Keratinocyte (primary cell): Measurements from ENCODE around the gene ZNF280C. TPM values are rescaled to one million over a fixed set of nuclear protein-coding genes. Genes with fewer than 3 reads are reported as not detected.
A peak's percentile ranks its signal among the peaks of the same experiment; 100 is the strongest.

Experiments used
- DNase-seq: peaks from one replicate; pipeline ENCODE4 v3.0.0-alpha.2; 2011; ENCODE audit warnings: low read depth, missing footprints, low spot score
- FAIRE-seq: peaks from 2 replicates; lab custom pipeline; 2011; peaks lifted over from hg19 to GRCh38; lab: Jason Lieb, UNC
- H2AFZ ChIP-seq: 2 replicates; pipeline ENCODE4 v1.6.0; 2012; ENCODE audit warnings: low read length, control low read depth, inconsistent platforms; ENCODE audit not compliant: control insufficient read depth
- H3K27ac ChIP-seq: 2 replicates; pipeline ENCODE4 v1.5.1; 2011; ENCODE audit warnings: low read length; ENCODE audit not compliant: control insufficient read depth, insufficient read depth
- H3K27me3 ChIP-seq: 3 replicates; pipeline ENCODE4 v1.6.0; 2011; ENCODE audit warnings: low read length; ENCODE audit not compliant: control insufficient read depth, insufficient read depth; ENCODE audit errors: extremely low read depth
- H3K36me3 ChIP-seq, 2 experiments: 2 replicates in 1 of 2; 3 replicates in 1 of 2; pipeline ENCODE4 v1.5.1; 2011; ENCODE audit warnings: low read length in 2 of 2, mild to moderate bottlenecking in 1 of 2; ENCODE audit not compliant: control insufficient read depth in 2 of 2, insufficient read depth in 2 of 2; ENCODE audit errors: extremely low read depth in 1 of 2
- H3K4me1 ChIP-seq: 3 replicates; pipeline ENCODE4 v1.5.1; 2011; ENCODE audit warnings: low read length; ENCODE audit not compliant: control insufficient read depth, insufficient read depth; ENCODE audit errors: extremely low read depth
- H3K4me2 ChIP-seq: 3 replicates; pipeline ENCODE4 v1.6.0; 2011; ENCODE audit warnings: low read depth, low read length; ENCODE audit not compliant: control insufficient read depth, insufficient read depth; ENCODE audit errors: extremely low read depth
- H3K4me3 ChIP-seq, 3 experiments: fragments of 200-600 bp in 1 of 3; sonication (generic) in 1 of 3; 2 replicates in 2 of 3; 3 replicates in 1 of 3; pipeline ENCODE4 v1.5.1; 2011 to 2016; ENCODE audit warnings: low read length in 3 of 3, mild to moderate bottlenecking in 3 of 3, control low read depth in 2 of 3, inconsistent platforms in 1 of 3, low read depth in 1 of 3, mixed read lengths in 1 of 3, mixed run types in 1 of 3, moderate library complexity in 1 of 3; ENCODE audit not compliant: control insufficient read depth in 2 of 3, insufficient read depth in 2 of 3; ENCODE audit errors: extremely low read depth in 1 of 3
- H3K79me2 ChIP-seq: 2 replicates; pipeline ENCODE4 v1.6.0; 2012; ENCODE audit warnings: low read length; ENCODE audit not compliant: control insufficient read depth, insufficient read depth
- H3K9ac ChIP-seq: 3 replicates; pipeline ENCODE4 v1.6.0; 2011; ENCODE audit warnings: low read length; ENCODE audit not compliant: control insufficient read depth, insufficient read depth; ENCODE audit errors: extremely low read depth
- H3K9me1 ChIP-seq: 3 replicates; pipeline ENCODE4 v1.6.0; 2011; ENCODE audit warnings: low read length; ENCODE audit not compliant: control insufficient read depth, insufficient read depth; ENCODE audit errors: extremely low read depth
- H3K9me3 ChIP-seq: 2 replicates; pipeline ENCODE4 v1.5.1; 2012; ENCODE audit warnings: low read depth, low read length; ENCODE audit not compliant: control insufficient read depth
- H4K20me1 ChIP-seq: 3 replicates; pipeline ENCODE4 v1.6.0; 2011; ENCODE audit warnings: low read length; ENCODE audit not compliant: control insufficient read depth, insufficient read depth; ENCODE audit errors: extremely low read depth
- EZH2 ChIP-seq: IDR thresholded peaks from one replicate; pipeline ENCODE4 v1.6.1; 2012; ENCODE audit warnings: inconsistent platforms, mild to moderate bottlenecking, low read length, moderate library complexity
- dilution Hi-C: fragments of 300-500 bp; cut with MboI; formaldehyde crosslinking; loops from one replicate; pipeline ENCODE4 v1.7.0; 2020; ENCODE audit warnings: low sequenced_read_pairs; ENCODE audit not compliant: extremely low pct_ligation_motif_present
- polyA plus RNA-seq, 5 experiments: library from polyadenylated mRNA; depleted of rRNA in 3 of 5; stranded (reverse) in 3 of 5; stranded (forward) in 1 of 5; unstranded in 1 of 5; fragments of >200 nt; gene quantifications; 1 replicate in 1 of 5; 2 replicates in 3 of 5; 3 replicates in 1 of 5; pipeline versions ENCODE4 v1.2.1 to v1.2.3, GENCODE V29; 2011 to 2012; ENCODE audit warnings: missing spikeins in 2 of 5, low read depth in 1 of 5, low replicate concordance in 1 of 5
- TF ChIP-seq, protein P1 (sequence below), 3 experiments: IDR thresholded peaks in 1 of 3; conservative IDR thresholded peaks in 1 of 3; optimal IDR thresholded peaks in 1 of 3; 2 replicates in 2 of 3; 3 replicates in 1 of 3; pipeline versions ENCODE3 to v1.5.1; 2011; ENCODE audit warnings: low read length in 3 of 3, mild to moderate bottlenecking in 3 of 3, moderate library complexity in 2 of 3, control low read depth in 1 of 3, inconsistent platforms in 1 of 3; ENCODE audit not compliant: insufficient read depth in 2 of 3; ENCODE audit errors: extremely low read depth in 1 of 3

ZNF280C gene
- polyA plus RNA-seq, 1 donor (not counting 4 experiments of a cell fraction or from before 2014, with no cell fraction given) = 4.7 TPM

DNA sequence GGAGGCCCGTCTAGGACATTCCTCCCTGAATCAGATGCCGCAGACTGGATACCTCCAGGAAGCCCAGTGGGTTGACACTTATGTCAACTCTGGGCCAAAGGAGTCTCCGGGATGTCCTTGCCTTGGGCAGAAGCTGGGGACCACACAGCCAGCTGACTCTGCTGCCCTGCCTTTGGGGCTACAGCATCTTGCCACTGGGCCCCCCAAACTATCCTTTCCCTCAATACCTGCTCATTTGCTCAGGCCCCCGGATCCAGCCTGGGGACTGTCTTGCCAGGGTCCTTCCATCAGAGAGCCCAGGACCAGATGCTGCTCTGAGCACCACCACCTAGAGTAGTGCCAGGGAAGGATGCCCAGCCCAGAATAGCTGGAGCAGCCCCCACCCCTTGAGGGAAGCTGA lies 77.9 kb downstream of the ZNF280C start:
- Histone ChIP-seq H3K27me3 (no peaks in the 10 kb centered on the region), H4K20me1 (no peaks in the 10 kb centered on the region), H3K9me3 (no peaks in the 10 kb centered on the region), H3K79me2 (no peaks in the 10 kb centered on the region), H3K4me1 (no peaks in the 10 kb centered on the region), H2AFZ (no peak overlapping the region), H3K9ac (no peak overlapping the region), H3K9me1 (no peaks in the 10 kb centered on the region), H3K4me3 (no peak overlapping the region), H3K36me3 (no peaks in the 10 kb centered on the region), H3K27ac (no peak overlapping the region), H3K4me2 (no peak overlapping the region)
- dilution Hi-C loops = no loop called here
- FAIRE-seq (no peak), DNase-seq (no peak)
- TF ChIP-seq, protein P1, sequence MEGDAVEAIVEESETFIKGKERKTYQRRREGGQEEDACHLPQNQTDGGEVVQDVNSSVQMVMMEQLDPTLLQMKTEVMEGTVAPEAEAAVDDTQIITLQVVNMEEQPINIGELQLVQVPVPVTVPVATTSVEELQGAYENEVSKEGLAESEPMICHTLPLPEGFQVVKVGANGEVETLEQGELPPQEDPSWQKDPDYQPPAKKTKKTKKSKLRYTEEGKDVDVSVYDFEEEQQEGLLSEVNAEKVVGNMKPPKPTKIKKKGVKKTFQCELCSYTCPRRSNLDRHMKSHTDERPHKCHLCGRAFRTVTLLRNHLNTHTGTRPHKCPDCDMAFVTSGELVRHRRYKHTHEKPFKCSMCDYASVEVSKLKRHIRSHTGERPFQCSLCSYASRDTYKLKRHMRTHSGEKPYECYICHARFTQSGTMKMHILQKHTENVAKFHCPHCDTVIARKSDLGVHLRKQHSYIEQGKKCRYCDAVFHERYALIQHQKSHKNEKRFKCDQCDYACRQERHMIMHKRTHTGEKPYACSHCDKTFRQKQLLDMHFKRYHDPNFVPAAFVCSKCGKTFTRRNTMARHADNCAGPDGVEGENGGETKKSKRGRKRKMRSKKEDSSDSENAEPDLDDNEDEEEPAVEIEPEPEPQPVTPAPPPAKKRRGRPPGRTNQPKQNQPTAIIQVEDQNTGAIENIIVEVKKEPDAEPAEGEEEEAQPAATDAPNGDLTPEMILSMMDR (optimal IDR thresholded peaks at IDR 0.05 in 1 of 3, IDR thresholded peaks at IDR 0.05 in 1 of 3, conservative IDR thresholded peaks at IDR 0.05 in 1 of 3; ENCODE audit: extremely low read depth in 1 of 3, insufficient read depth in 2 of 3, low read length in 3 of 3) = no peak
- TF ChIP-seq EZH2 = no peak

DNA sequence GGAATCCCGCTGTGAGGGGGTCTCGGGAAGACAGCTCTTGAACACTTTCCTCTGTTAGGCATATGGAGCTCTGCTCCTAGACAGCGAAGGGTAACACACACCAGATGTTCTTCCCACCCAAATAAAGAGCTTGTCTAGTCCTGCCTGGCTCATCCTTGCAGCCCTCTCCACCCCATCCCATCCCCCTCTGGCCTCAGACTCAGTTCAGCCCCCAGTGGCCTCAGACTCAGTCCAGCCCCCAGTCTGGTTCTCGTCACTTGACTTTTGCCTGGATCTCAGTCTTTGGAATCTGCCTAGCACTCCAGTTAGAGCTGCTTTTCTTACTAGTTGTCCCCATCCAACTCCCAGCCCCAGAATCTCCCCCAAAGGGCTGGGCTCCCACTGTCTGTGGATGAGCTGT lies 82.0 kb downstream of the ZNF280C start:
- no peak for TF ChIP-seq EZH2
- TF ChIP-seq, protein P1 (optimal IDR thresholded peaks at IDR 0.05 in 1 of 3, IDR thresholded peaks at IDR 0.05 in 1 of 3, conservative IDR thresholded peaks at IDR 0.05 in 1 of 3; ENCODE audit: extremely low read depth in 1 of 3, insufficient read depth in 2 of 3, low read length in 3 of 3) = no peak
- dilution Hi-C loops = no loop called here
- Histone ChIP-seq H3K27ac (no peak overlapping the region), H3K9me3 (no peaks in the 10 kb centered on the region), H3K9me1 (no peaks in the 10 kb centered on the region), H4K20me1 (no peaks in the 10 kb centered on the region), H3K4me3 (no peak overlapping the region), H3K27me3 (no peaks in the 10 kb centered on the region), H3K36me3 (no peaks in the 10 kb centered on the region), H3K4me1 (no peaks in the 10 kb centered on the region), H3K9ac (no peak overlapping the region), H3K4me2 (peak overlapping the region; percentile 22), H2AFZ (no peak overlapping the region), H3K79me2 (no peaks in the 10 kb centered on the region)
- DNase-seq (no peak), FAIRE-seq (no peak)
